ENCODE data around the gene KLHL22.

KLHL22 gene

DNA sequence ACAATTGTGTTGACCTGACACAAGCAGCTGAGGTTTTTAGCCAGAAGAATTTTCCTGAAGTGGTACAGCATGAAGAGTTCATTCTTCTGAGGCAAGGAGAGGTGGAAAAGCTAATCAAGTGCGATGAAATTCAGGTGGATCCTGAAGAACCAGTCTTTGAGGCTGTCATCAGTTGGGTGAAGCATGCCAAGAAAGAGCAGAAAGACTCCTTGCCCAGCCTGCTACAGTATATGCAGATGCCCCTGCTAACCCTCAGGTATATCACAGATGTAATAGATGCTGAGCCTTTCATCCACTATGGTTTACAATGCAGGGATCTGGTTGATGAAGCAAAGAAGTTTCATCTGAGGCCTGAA, 45.1 kb downstream of the KLHL22 start:
- Histone ChIP-seq H3K79me2 (ENCODE audit: insufficient read depth, low read length) (no peaks in the 10 kb centered on the region), H3K27ac (ENCODE audit: low read length) (no peak overlapping the region), H2AFZ (ENCODE audit: low read depth, low read length) (no peak overlapping the region), H3K4me2 (ENCODE audit: insufficient read depth, low read length) (no peak overlapping the region), H4K20me1 (ENCODE audit: insufficient read depth, low read length) (no peaks in the 10 kb centered on the region), H3K9ac (ENCODE audit: low read depth, low read length) (no peak overlapping the region), H3K27me3 (ENCODE audit: insufficient read depth, low read length, poor library complexity) (no peaks in the 10 kb centered on the region), H3K4me3 (ENCODE audit: low read depth in 1 of 2, low read length in 2 of 2) (no peak overlapping the region), H3K9me3 (ENCODE audit: insufficient read depth, low read length, severe bottlenecking) (no peaks in the 10 kb centered on the region), H3K4me1 (ENCODE audit: insufficient read depth, low read length) (no peaks in the 10 kb centered on the region), H3K36me3 (ENCODE audit: insufficient read depth, low read length) (peaks cover 20% of the 10 kb centered on the region; the same call in 1 of the 2 replicates)
- ATAC-seq (ENCODE audit: insufficient read depth, low read depth) (no peak), DNase-seq (no peak)
- TF ChIP-seq, protein P1, sequence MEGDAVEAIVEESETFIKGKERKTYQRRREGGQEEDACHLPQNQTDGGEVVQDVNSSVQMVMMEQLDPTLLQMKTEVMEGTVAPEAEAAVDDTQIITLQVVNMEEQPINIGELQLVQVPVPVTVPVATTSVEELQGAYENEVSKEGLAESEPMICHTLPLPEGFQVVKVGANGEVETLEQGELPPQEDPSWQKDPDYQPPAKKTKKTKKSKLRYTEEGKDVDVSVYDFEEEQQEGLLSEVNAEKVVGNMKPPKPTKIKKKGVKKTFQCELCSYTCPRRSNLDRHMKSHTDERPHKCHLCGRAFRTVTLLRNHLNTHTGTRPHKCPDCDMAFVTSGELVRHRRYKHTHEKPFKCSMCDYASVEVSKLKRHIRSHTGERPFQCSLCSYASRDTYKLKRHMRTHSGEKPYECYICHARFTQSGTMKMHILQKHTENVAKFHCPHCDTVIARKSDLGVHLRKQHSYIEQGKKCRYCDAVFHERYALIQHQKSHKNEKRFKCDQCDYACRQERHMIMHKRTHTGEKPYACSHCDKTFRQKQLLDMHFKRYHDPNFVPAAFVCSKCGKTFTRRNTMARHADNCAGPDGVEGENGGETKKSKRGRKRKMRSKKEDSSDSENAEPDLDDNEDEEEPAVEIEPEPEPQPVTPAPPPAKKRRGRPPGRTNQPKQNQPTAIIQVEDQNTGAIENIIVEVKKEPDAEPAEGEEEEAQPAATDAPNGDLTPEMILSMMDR (IDR thresholded peaks at IDR 0.05; ENCODE audit: borderline replicate concordance, extremely low read depth, low read length, poor library complexity, severe bottlenecking), result no peak
- TF ChIP-seq EZH2 (IDR thresholded peaks at IDR 0.05; ENCODE audit: borderline replicate concordance, low read depth, low read length, severe bottlenecking), result no peak

DNA sequence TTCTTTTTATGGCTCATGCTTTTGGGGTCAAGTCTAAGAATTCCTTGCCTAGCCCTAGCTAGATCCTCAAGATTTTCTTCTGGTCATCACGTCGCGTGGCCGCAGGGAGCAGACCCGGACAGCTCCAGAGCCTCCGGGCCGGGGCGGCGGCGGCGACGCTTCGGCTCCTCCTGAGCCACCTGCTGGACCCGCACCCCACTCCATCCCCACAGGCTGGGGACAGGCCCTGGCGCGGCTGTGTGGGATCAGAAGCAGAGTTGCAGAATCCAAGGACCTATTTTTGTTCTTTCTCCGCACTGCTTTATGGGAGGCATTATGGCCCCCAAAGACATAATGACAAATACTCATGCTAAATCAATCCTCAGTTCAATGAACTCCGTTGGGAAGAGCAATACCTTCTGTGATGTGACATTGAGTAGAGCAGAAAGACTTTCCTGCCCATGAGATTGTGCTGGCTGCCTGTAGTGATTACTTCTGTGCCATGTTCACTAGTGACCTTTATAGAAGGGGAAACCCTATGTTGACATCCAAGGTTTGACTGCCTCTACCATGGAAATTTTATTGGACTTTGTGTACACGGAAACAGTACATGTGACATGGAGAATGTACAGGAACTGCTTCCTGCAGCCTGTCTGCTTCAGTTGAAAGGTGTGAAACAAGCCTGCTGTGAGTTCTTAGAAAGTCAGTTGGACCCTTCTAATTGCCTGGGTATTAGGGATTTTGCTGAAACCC, 45.6 kb downstream of the KLHL22 start:
- H3K4me3 ChIP-seq (ENCODE audit: low read depth in 1 of 2, low read length in 2 of 2), result no peak overlapping the region
- H3K4me2 ChIP-seq (ENCODE audit: insufficient read depth, low read length), result no peak overlapping the region
- H3K9ac ChIP-seq (ENCODE audit: low read depth, low read length), result no peak overlapping the region
- H3K4me1 ChIP-seq (ENCODE audit: insufficient read depth, low read length), result no peaks in the 10 kb centered on the region
- H2AFZ ChIP-seq (ENCODE audit: low read depth, low read length), result no peak overlapping the region
- DNase-seq (no peak), ATAC-seq (ENCODE audit: insufficient read depth, low read depth) (no peak)
- peaks cover 15% of the 10 kb centered on the region; the same call in 1 of the 2 replicates for H3K36me3 ChIP-seq (ENCODE audit: insufficient read depth, low read length)
- no peak overlapping the region for H3K27ac ChIP-seq (ENCODE audit: low read length)
- H4K20me1 ChIP-seq (ENCODE audit: insufficient read depth, low read length), result no peaks in the 10 kb centered on the region
- no peaks in the 10 kb centered on the region for H3K79me2 ChIP-seq (ENCODE audit: insufficient read depth, low read length)
- H3K27me3 ChIP-seq (ENCODE audit: insufficient read depth, low read length, poor library complexity), result no peaks in the 10 kb centered on the region
- no peak for TF ChIP-seq EZH2 (IDR thresholded peaks at IDR 0.05; ENCODE audit: borderline replicate concordance, low read depth, low read length, severe bottlenecking)
- TF ChIP-seq, protein P1 (IDR thresholded peaks at IDR 0.05; ENCODE audit: borderline replicate concordance, extremely low read depth, low read length, poor library complexity, severe bottlenecking), result no peak
- H3K9me3 ChIP-seq (ENCODE audit: insufficient read depth, low read length, severe bottlenecking), result no peaks in the 10 kb centered on the region

DNA sequence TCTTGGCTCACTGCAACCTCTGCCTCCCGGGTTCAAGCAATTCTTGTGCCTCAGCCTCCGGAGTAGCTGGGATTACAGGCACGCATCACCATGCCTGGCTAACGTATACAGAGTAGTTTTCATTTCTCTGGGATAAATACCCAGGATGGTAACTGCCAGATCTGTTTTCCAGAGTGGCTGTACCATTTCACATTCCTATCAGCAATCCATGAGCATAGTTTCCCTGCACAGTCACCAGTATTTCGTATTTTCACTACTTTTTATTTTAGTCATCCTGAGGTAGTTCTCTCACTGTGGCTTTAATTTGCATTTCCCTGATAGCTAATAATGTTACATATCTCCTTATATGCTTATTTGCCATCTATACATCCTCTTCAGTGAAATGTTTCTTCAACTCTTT, 47.0 kb downstream of the KLHL22 start:
- H3K4me2 ChIP-seq (ENCODE audit: insufficient read depth, low read length), result no peak overlapping the region
- no peaks in the 10 kb centered on the region for H3K79me2 ChIP-seq (ENCODE audit: insufficient read depth, low read length)
- ATAC-seq (ENCODE audit: insufficient read depth, low read depth) (no peak), DNase-seq (no peak)
- no peak overlapping the region for H2AFZ ChIP-seq (ENCODE audit: low read depth, low read length)
- no peaks in the 10 kb centered on the region for H4K20me1 ChIP-seq (ENCODE audit: insufficient read depth, low read length)
- TF ChIP-seq, protein P1 (IDR thresholded peaks at IDR 0.05; ENCODE audit: borderline replicate concordance, extremely low read depth, low read length, poor library complexity, severe bottlenecking), result no peak
- TF ChIP-seq EZH2 (IDR thresholded peaks at IDR 0.05; ENCODE audit: borderline replicate concordance, low read depth, low read length, severe bottlenecking), result no peak
- H3K27me3 ChIP-seq (ENCODE audit: insufficient read depth, low read length, poor library complexity), result no peaks in the 10 kb centered on the region
- H3K27ac ChIP-seq (ENCODE audit: low read length), result no peak overlapping the region
- peaks cover 20% of the 10 kb centered on the region; the same call in 1 of the 2 replicates for H3K36me3 ChIP-seq (ENCODE audit: insufficient read depth, low read length)
- H3K9me3 ChIP-seq (ENCODE audit: insufficient read depth, low read length, severe bottlenecking), result no peaks in the 10 kb centered on the region
- H3K4me3 ChIP-seq (ENCODE audit: low read depth in 1 of 2, low read length in 2 of 2), result no peak overlapping the region
- no peaks in the 10 kb centered on the region for H3K4me1 ChIP-seq (ENCODE audit: insufficient read depth, low read length)
- no peak overlapping the region for H3K9ac ChIP-seq (ENCODE audit: low read depth, low read length)

Measured in DND-41 (cell line).